Mammary epithelial cell (primary cell): ENCODE results near the gene FERMT3.

ENCODE experiments used
- CTCF ChIP-seq, 2 donors: IDR thresholded peaks in 1 of 2; conservative IDR thresholded peaks in 1 of 2; 2 replicates each; pipeline ENCODE4 v1.5.1; 2011 to 2012; ENCODE audit warnings: inconsistent platforms in 2 of 2, low read length in 2 of 2, mild to moderate bottlenecking in 2 of 2, control low read depth in 1 of 2, low read depth in 1 of 2; ENCODE audit not compliant: insufficient read depth in 1 of 2; ENCODE audit errors: extremely low read depth in 1 of 2
- EZH2 ChIP-seq: IDR thresholded peaks from 2 replicates; pipeline ENCODE4 v1.6.1; 2012; ENCODE audit warnings: low read length, inconsistent platforms, borderline replicate concordance

- no peak for TF ChIP-seq CTCF (conservative IDR thresholded peaks at IDR 0.05 in 1 of 2, IDR thresholded peaks at IDR 0.05 in 1 of 2; ENCODE audit: extremely low read depth in 1 of 2, insufficient read depth in 1 of 2, low read depth in 1 of 2, low read length in 2 of 2)
- TF ChIP-seq EZH2, result no peak
Observed at GRCh38 chr11:64265176-64266160, 58.9 kb downstream of the FERMT3 start.
